HEK293T (cell line): ENCODE measurements around the gene LY6G5B.

Experiments used
- BHLHE40 ChIP-seq: fragments of 450-650 bp; IDR thresholded peaks from 2 replicates; pipeline ENCODE4 v1.6.1; 2016; ENCODE audit warnings: mild to moderate bottlenecking, moderate library complexity, borderline replicate concordance
- ELF4 ChIP-seq: fragments of 450-650 bp; IDR thresholded peaks from 2 replicates; pipeline ENCODE4 v1.6.1; 2017; ENCODE audit warnings: antibody characterized with exemption
- FOXK2 ChIP-seq: fragments of 450-650 bp; IDR thresholded peaks from 2 replicates; pipeline ENCODE4 v1.6.1; 2016; ENCODE audit warnings: mild to moderate bottlenecking
- FOXM1 ChIP-seq: fragments of 450-650 bp; IDR thresholded peaks from 2 replicates; pipeline ENCODE4 v1.6.1; 2017; ENCODE audit warnings: mild to moderate bottlenecking, borderline replicate concordance
- HDGF ChIP-seq: fragments of 450-650 bp; IDR thresholded peaks from 2 replicates; pipeline ENCODE4 v1.6.1; 2017; ENCODE audit warnings: antibody characterized with exemption, borderline replicate concordance
- SP1 ChIP-seq: fragments of 450-650 bp; IDR thresholded peaks from 2 replicates; pipeline ENCODE4 v1.6.1; 2017
- SUZ12 ChIP-seq: fragments of 450-650 bp; IDR thresholded peaks from 2 replicates; pipeline ENCODE4 v1.6.1; 2016; ENCODE audit warnings: mild to moderate bottlenecking
- TARDBP ChIP-seq: fragments of 450-650 bp; IDR thresholded peaks from 2 replicates; pipeline ENCODE4 v1.6.1; 2016

GRCh38 chr6:31663126-31663960, 6.4 kb upstream of the LY6G5B start:
- no peak for TF ChIP-seq BHLHE40
- no peak for TF ChIP-seq TARDBP
- TF ChIP-seq HDGF: no peak
- no peak for TF ChIP-seq FOXM1
- no peak for TF ChIP-seq ELF4
- no peak for TF ChIP-seq FOXK2
- no peak for TF ChIP-seq SP1
- no peak for TF ChIP-seq SUZ12
